ENCODE measurements around the gene WDR64. TPM values are rescaled to one million over a fixed set of nuclear protein-coding genes. Genes with fewer than 3 reads are reported as not detected.

The WDR64 gene
- total RNA-seq, 3 donors from 2014 or later: not detected

GRCh38 chr1:241842565-241842964 lies 190.5 kb downstream of the WDR64 start:
- H3K9me3 ChIP-seq: no peaks in the 10 kb centered on the region
- DNase-seq (ENCODE audit: low spot score in 2 of 2): no peak
- intact Hi-C loops (cut with DNase I; ENCODE audit: low total_unique reads): no loop called here
- TF ChIP-seq CTCF (IDR thresholded peaks at IDR 0.05) (no peak), POLR2A (IDR thresholded peaks at IDR 0.05) (no peak), POLR2AphosphoS5 (IDR thresholded peaks at IDR 0.05) (no peak)
- no peak overlapping the region for H3K27ac ChIP-seq
- no peaks in the 10 kb centered on the region for H3K36me3 ChIP-seq
- H3K4me1 ChIP-seq: no peaks in the 10 kb centered on the region
- H3K27me3 ChIP-seq: no peaks in the 10 kb centered on the region
- no peak overlapping the region for H3K4me3 ChIP-seq

DNA sequence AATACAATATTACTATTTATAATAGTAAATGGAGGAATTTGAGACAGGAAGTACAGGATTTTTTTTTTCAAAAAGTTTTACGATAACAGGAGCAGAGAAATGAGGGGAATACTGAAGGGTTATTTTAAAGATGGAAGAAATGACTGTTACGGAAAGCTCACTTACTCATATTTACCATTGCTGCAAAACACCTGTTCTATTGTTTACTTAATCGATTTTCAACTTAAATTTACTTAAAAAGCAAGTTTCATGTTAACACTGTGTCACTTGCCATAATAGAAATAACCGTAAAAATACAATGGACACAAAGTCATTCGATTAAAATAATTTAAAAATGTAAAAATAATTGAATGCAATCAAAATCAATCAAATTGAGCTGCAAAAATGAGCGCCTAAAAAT lies 192.5 kb downstream of the WDR64 start:
- no peaks in the 10 kb centered on the region for H3K36me3 ChIP-seq
- DNase-seq (ENCODE audit: low spot score in 2 of 2): no peak
- intact Hi-C loops (cut with DNase I; ENCODE audit: low total_unique reads): no loop called here
- H3K4me3 ChIP-seq: no peak overlapping the region
- H3K9me3 ChIP-seq: no peaks in the 10 kb centered on the region
- TF ChIP-seq CTCF (IDR thresholded peaks at IDR 0.05) (no peak), POLR2AphosphoS5 (IDR thresholded peaks at IDR 0.05) (no peak)
- no peak overlapping the region for H3K27ac ChIP-seq
- H3K4me1 ChIP-seq: peaks cover 4 to 5% of the 10 kb centered on the region in 2 donors
- H3K27me3 ChIP-seq: no peaks in the 10 kb centered on the region

GRCh38 chr1:241846375-241846774 lies 194.3 kb downstream of the WDR64 start:
- Histone ChIP-seq H3K9me3 (no peaks in the 10 kb centered on the region), H3K27ac (no peak overlapping the region), H3K27me3 (no peaks in the 10 kb centered on the region), H3K4me3 (no peak overlapping the region), H3K36me3 (no peaks in the 10 kb centered on the region), H3K4me1 (peaks cover 4 to 5% of the 10 kb centered on the region in 2 donors)
- TF ChIP-seq POLR2A (IDR thresholded peaks at IDR 0.05) (no peak), POLR2AphosphoS5 (IDR thresholded peaks at IDR 0.05) (no peak), CTCF (IDR thresholded peaks at IDR 0.05) (no peak)
- intact Hi-C loops (cut with DNase I; ENCODE audit: low total_unique reads): no loop called here
- no peak for DNase-seq (ENCODE audit: low spot score in 2 of 2)

DNA sequence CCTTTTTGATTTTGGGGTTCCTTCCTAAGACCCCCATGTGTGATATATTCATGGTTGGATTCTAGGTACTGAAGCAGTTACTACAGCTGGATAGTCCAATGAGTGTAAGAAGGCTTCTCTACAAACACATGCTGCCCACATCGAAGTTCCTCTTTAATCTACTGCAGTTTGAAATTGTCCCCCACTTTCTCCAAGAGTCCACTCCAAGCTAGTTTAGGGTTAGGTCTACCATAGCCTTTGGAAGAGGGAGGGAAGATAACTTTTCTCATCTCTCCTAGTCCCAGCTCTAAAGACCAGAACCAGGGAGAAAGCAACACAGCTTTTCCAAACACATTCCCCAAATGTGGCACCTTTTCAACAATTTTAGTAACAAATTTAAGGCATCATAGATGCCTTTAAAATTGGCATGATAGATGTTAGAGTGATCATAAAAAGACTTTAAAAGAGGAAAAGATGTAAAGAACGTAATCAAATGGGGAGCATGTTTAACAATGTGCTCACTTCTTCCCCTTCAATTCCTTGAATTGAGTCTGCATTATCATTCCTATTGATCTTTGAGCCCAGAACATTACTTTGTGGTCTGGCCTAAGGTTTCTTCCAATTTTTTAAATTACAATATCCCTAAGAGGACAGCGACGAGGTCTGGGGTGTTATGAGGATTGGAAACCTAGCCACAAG lies 194.9 kb downstream of the WDR64 start:
- no peaks in the 10 kb centered on the region for H3K27me3 ChIP-seq
- H3K4me3 ChIP-seq: peak overlapping the region in 2 of 3 donors; percentile 79 to 87
- intact Hi-C loops (cut with DNase I; ENCODE audit: low total_unique reads): no loop called here
- DNase-seq (ENCODE audit: low spot score in 2 of 2): no peak
- H3K9me3 ChIP-seq: no peaks in the 10 kb centered on the region
- peak overlapping the region; percentile 97 for H3K27ac ChIP-seq
- H3K36me3 ChIP-seq: no peaks in the 10 kb centered on the region
- peaks cover 4 to 5% of the 10 kb centered on the region in 2 donors for H3K4me1 ChIP-seq
- no peak for TF ChIP-seq CTCF (IDR thresholded peaks at IDR 0.05)
- no peak for TF ChIP-seq POLR2A (IDR thresholded peaks at IDR 0.05)
- TF ChIP-seq POLR2AphosphoS5 (IDR thresholded peaks at IDR 0.05): no peak

DNA sequence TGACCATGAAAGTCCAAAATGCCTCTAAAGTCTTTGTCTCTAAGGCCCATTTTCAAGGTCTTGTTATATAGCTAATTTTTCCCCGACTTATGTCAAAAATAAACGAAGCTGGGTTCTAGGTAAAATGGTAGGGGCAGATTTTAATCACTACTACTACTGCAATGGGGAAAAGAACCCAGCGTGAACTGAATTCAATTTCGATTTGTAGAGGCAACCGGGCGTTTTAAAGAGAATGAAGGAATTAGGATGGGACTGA lies 195.4 kb downstream of the WDR64 start:
- Histone ChIP-seq H3K27me3 (no peaks in the 10 kb centered on the region), H3K4me3 (peak overlapping the region; percentile 79 to 87 (median 85)), H3K27ac (peak overlapping the region; percentile 97), H3K4me1 (peaks cover 4 to 5% of the 10 kb centered on the region in 2 donors), H3K36me3 (no peaks in the 10 kb centered on the region), H3K9me3 (no peaks in the 10 kb centered on the region)
- intact Hi-C loops (cut with DNase I; ENCODE audit: low total_unique reads): no loop called here
- no peak for DNase-seq (ENCODE audit: low spot score in 2 of 2)
- TF ChIP-seq POLR2AphosphoS5 (IDR thresholded peaks at IDR 0.05) (no peak), POLR2A (IDR thresholded peaks at IDR 0.05) (no peak), CTCF (IDR thresholded peaks at IDR 0.05) (no peak)
